HG03521 (cell line): ENCODE measurements around the gene PSG6.
"Not testable (repeated sequence)": the region's sequence is repeated elsewhere in the genome, so short reads cannot be mapped to it uniquely, and the experiment has no call there.

Source experiments
- ATAC-seq: cut with Tn5 transposase; IDR thresholded peaks from one replicate; pipeline ENCODE4 v1.9.1; 2021; ENCODE audit warnings: mild to moderate bottlenecking, moderate library complexity; ENCODE audit not compliant: unreplicated experiment

Gene PSG6

DNA sequence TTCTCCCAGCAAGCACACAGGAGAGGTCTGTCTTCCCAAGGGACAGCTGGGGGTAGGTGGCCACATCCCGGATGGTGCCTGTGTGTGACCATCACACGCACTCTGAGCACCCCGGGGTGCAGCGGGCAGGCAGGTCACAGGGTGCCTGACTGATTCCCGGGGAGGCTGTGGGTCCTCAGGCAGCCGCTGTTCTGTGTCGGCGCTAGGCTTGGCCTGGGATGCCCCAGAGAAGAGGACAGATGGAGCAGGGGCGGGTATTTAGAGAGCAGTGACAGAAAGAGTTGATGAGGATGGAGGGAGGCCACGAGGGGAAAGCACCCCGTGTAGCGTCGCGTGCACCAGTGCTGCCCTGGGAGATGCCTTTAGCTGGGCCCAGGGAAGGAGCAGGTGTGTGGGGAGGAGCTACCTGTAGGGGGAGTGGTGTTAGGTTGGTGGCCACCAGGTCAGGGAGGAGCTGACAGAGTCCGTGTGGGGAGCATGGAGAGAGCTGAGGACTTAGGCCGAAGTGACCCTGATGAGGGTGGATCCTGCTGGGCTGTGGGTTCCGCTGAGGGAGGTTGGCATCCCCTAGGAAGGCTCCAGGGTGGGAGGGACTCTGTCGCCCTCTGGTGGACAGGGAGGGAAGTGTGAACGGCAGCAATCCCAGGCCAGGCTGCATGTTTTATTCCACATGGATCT lies 60.7 kb downstream of the PSG6 start:
- ATAC-seq, result not testable (repeated sequence)

DNA sequence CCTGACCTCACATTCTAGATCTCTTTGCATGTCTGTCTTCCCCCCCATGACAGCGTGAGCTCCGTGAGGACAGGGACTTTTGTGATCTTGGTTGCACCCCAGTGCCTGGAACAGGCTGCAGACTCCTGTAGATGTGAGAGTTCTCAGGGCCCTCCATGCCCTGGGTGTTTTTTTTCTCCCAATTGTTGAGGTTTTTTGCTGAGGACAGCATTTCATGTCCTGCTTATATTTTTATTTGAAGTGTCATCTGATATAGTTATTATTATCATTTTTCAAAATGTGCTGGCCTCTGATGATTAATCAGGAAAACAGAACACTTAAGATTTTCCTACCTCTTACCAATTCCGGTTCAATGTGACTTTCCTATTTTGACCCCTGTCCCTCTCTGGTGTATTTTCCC lies 62.9 kb downstream of the PSG6 start:
- ATAC-seq, result not testable (repeated sequence)

DNA sequence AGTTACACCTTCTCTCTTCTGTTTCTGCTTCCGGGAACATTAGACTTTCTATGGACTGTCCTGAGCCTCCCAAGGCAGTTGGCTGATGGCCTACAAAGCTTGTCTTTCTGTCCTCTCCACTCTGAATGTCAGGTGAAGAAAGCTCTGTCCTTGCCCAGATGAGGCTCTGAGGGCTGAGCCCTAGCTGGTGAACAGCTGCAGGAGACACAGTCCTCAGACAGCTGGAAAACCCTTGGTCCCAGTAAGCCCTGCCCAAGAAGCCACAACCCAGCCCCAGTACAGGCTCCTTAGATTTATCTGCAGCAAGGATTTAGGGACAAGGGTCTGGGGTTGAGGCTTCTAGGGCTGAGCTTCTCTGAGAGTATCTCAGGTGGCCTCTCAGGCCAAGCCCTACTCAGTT lies 64.5 kb downstream of the PSG6 start:
- not testable (repeated sequence) for ATAC-seq

DNA sequence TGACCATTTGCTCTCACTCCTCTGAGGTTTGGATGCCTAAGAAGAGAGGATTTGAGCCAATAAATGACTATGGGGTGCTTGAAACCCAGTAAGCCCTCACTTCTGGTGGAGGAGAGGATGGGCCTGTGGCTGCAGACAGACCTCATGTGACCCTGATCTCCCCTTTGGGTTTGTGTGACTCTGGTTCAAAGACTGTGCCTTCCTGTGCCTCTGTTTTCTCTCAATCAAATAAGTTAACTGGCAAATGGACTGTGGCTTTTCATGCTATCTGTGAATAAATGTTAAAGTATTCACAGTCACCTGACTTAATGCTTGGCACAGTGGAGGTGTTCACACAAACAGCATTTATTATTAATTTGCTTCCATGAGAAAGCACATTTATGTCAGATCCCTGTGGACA lies 64.9 kb downstream of the PSG6 start:
- ATAC-seq, result not testable (repeated sequence)
